ENCODE results near the gene PDE2A.

- no peak for TF ChIP-seq ZNF274 (IDR thresholded peaks at IDR 0.05; ENCODE audit: low read depth, low read length)
- TF ChIP-seq YY1 (IDR thresholded peaks at IDR 0.05; ENCODE audit: insufficient read depth, insufficient read length): no peak
- TF ChIP-seq SUZ12 (IDR thresholded peaks at IDR 0.05; ENCODE audit: extremely low read depth, insufficient read depth, insufficient read length): no peak
These were observed 101.0 kb downstream of the PDE2A start for GRCh38 chr11:72573072-72573854.

Measured in NT2/D1 (cell line).